ENCODE data around the gene HYAL2.

The HYAL2 gene

GRCh38 chr3:50322386-50323091, at the start of gene HYAL2:
Gene HYAL2, minus strand, starts transcription at chr3:50322745. Its CDS starts 2,256 bp downstream, at chr3:50320489.
- DNase-seq (ENCODE audit: extremely low read depth in 1 of 2, low read depth in 1 of 2), result no peak

- no peak for DNase-seq (ENCODE audit: extremely low read depth in 1 of 2, low read depth in 1 of 2)
These were observed 48.7 kb upstream of the HYAL2 start for GRCh38 chr3:50371133-50371685.

GRCh38 chr3:50370594-50370993, 48.0 kb upstream of the HYAL2 start:
- no peak for DNase-seq (ENCODE audit: extremely low read depth in 1 of 2, low read depth in 1 of 2)

- DNase-seq (ENCODE audit: extremely low read depth in 1 of 2, low read depth in 1 of 2), result no peak
These were observed 46.6 kb upstream of the HYAL2 start for GRCh38 chr3:50369012-50369670.

- DNase-seq (ENCODE audit: extremely low read depth in 1 of 2, low read depth in 1 of 2), result no peak
These were observed 43.3 kb upstream of the HYAL2 start for GRCh38 chr3:50365842-50366220.

- DNase-seq (ENCODE audit: extremely low read depth in 1 of 2, low read depth in 1 of 2), result peak; percentile 91
These were observed 42.7 kb upstream of the HYAL2 start for GRCh38 chr3:50365080-50365841.

GRCh38 chr3:50364573-50365079, 42.1 kb upstream of the HYAL2 start:
- DNase-seq (ENCODE audit: extremely low read depth in 1 of 2, low read depth in 1 of 2), result no peak

- no peak for DNase-seq (ENCODE audit: extremely low read depth in 1 of 2, low read depth in 1 of 2)
These were observed 37.2 kb upstream of the HYAL2 start for GRCh38 chr3:50359760-50360110.

- peak; percentile 87 to 88 for DNase-seq (ENCODE audit: extremely low read depth in 1 of 2, low read depth in 1 of 2)
These were observed 36.6 kb upstream of the HYAL2 start, which contains the start of gene TMEM115 for GRCh38 chr3:50358911-50359759. Gene TMEM115, minus strand, starts transcription at chr3:50359521. Its CDS starts 458 bp downstream, at chr3:50359063.

- DNase-seq (ENCODE audit: extremely low read depth in 1 of 2, low read depth in 1 of 2), result no peak
These were observed 35.9 kb upstream of the HYAL2 start for GRCh38 chr3:50358355-50358910.

- DNase-seq (ENCODE audit: extremely low read depth in 1 of 2, low read depth in 1 of 2), result no peak
These were observed 34.9 kb upstream of the HYAL2 start for GRCh38 chr3:50357481-50357880.

GRCh38 chr3:50356553-50356952, 34.0 kb upstream of the HYAL2 start:
- DNase-seq (ENCODE audit: extremely low read depth in 1 of 2, low read depth in 1 of 2), result no peak

GRCh38 chr3:50355829-50356552, 33.4 kb upstream of the HYAL2 start:
- no peak for DNase-seq (ENCODE audit: extremely low read depth in 1 of 2, low read depth in 1 of 2)

- no peak for DNase-seq (ENCODE audit: extremely low read depth in 1 of 2, low read depth in 1 of 2)
These were observed 32.3 kb upstream of the HYAL2 start for GRCh38 chr3:50354850-50355249.

- DNase-seq (ENCODE audit: extremely low read depth in 1 of 2, low read depth in 1 of 2), result no peak
These were observed 31.7 kb upstream of the HYAL2 start for GRCh38 chr3:50354186-50354764.

- DNase-seq (ENCODE audit: extremely low read depth in 1 of 2, low read depth in 1 of 2), result no peak
These were observed 30.9 kb upstream of the HYAL2 start for GRCh38 chr3:50353245-50354004.

- DNase-seq (ENCODE audit: extremely low read depth in 1 of 2, low read depth in 1 of 2), result no peak
These were observed 30.2 kb upstream of the HYAL2 start for GRCh38 chr3:50352781-50353180.

GRCh38 chr3:50351323-50351697, 28.8 kb upstream of the HYAL2 start:
- DNase-seq (ENCODE audit: extremely low read depth in 1 of 2, low read depth in 1 of 2), result no peak

Measured in activated CD8-positive, alpha-beta memory T cell treated with anti-CD3 and anti-CD28 coated beads for 1 hour (primary cell).